Tibial artery (tissue), 4 donors: ENCODE measurements around the gene CENPC.

Source experiments
- DNase-seq, 2 donors: peaks; one replicate each; pipeline ENCODE4 v3.0.0-alpha.2; 2019
- H3K27ac ChIP-seq, 2 donors: fragments of 200-600 bp; sonication (generic) in 1 of 2; 1 replicate in 1 of 2; 2 replicates in 1 of 2; pipeline ENCODE4 v1.5.1; 2018 to 2019; ENCODE audit warnings: mild to moderate bottlenecking in 1 of 2
- H3K27me3 ChIP-seq, 2 donors: fragments of 200-600 bp; sonication (generic) in 1 of 2; one replicate each; pipeline versions ENCODE4 v1.5.1 to v1.6.0; 2016 to 2019
- H3K36me3 ChIP-seq, 3 donors: fragments of 200-600 bp; sonication (generic) in 2 of 3; one replicate each; pipeline ENCODE4 v1.5.1; 2016 to 2019; ENCODE audit warnings: mild to moderate bottlenecking in 2 of 3
- H3K4me1 ChIP-seq, 4 donors: fragments of 200-600 bp; sonication (generic) in 2 of 4; 1 replicate in 3 of 4; 2 replicates in 1 of 4; pipeline ENCODE4 v1.5.1; 2016 to 2019
- H3K4me3 ChIP-seq, 2 donors: fragments of 200-600 bp; sonication (generic) in 1 of 2; 1 replicate in 1 of 2; 2 replicates in 1 of 2; pipeline ENCODE4 v1.5.1; 2018 to 2019; ENCODE audit warnings: mild to moderate bottlenecking in 2 of 2
- H3K9me3 ChIP-seq, 3 donors: fragments of 200-600 bp; sonication (generic) in 1 of 3; one replicate each; pipeline ENCODE4 v1.5.1; 2016 to 2019
- intact Hi-C: fragments of 100-400 bp; cut with DNase I; formaldehyde crosslinking; loops from one replicate; pipeline ENCODE4 v1.15.0; 2023; ENCODE audit warnings: low total_unique reads
- TF ChIP-seq, protein P1 (sequence below), 2 experiments: fragments of 200-600 bp in 1 of 2; fragments of 450-650 bp in 1 of 2; IDR thresholded peaks; one replicate each; pipeline ENCODE4 v1.5.1; 2017 to 2019; ENCODE audit warnings: antibody characterized with exemption in 2 of 2, mild to moderate bottlenecking in 1 of 2, moderate library complexity in 1 of 2

CENPC gene

DNA sequence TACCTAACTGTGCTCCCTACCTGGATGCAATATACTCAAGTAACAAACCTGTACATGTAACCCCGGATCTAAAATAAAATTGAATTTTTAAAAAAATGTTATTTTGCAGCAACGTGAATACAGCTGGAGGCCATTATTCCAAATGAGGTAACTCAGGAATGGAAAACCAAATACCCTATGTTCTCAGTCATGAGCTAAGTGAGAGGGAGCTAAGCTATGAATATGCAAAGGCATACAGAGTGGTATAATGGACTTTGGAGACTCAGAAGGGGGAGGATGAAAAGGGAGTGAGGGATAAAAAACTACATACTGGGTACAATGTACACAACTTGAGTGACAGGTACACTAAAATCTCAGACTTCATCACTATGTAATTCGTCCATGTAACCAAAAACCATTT, 78.6 kb downstream of the CENPC start:
- intact Hi-C loops = no loop called here
- DNase-seq = no peak
- TF ChIP-seq, protein P1, sequence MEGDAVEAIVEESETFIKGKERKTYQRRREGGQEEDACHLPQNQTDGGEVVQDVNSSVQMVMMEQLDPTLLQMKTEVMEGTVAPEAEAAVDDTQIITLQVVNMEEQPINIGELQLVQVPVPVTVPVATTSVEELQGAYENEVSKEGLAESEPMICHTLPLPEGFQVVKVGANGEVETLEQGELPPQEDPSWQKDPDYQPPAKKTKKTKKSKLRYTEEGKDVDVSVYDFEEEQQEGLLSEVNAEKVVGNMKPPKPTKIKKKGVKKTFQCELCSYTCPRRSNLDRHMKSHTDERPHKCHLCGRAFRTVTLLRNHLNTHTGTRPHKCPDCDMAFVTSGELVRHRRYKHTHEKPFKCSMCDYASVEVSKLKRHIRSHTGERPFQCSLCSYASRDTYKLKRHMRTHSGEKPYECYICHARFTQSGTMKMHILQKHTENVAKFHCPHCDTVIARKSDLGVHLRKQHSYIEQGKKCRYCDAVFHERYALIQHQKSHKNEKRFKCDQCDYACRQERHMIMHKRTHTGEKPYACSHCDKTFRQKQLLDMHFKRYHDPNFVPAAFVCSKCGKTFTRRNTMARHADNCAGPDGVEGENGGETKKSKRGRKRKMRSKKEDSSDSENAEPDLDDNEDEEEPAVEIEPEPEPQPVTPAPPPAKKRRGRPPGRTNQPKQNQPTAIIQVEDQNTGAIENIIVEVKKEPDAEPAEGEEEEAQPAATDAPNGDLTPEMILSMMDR (IDR thresholded peaks at IDR 0.05) = no peak
- Histone ChIP-seq H3K36me3 (peaks cover 18 to 45% (median 24%) of the 10 kb centered on the region in 3 donors), H3K4me1 (peaks cover 0 to 11% (median 3%) of the 10 kb centered on the region in 4 donors), H3K27me3 (no peaks in the 10 kb centered on the region), H3K27ac (no peak overlapping the region), H3K4me3 (no peak overlapping the region), H3K9me3 (no peaks in the 10 kb centered on the region)

DNA sequence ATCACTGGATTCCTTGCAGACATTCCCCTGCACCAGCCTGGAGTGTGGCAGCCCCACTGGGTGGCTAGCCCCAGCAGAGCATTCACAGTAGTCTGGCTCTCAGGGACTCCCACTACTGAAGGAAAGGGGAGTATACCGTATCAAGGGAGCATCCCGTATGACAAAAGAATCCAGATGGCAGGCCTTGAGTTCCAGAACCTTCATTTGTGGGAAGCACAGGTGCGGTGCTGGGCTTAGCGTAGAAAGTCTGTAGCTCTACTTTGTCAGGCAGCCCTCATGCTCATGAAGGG, 79.6 kb downstream of the CENPC start:
- H3K4me1 ChIP-seq = peaks cover 0 to 11% (median 3%) of the 10 kb centered on the region in 4 donors
- H3K36me3 ChIP-seq = peaks cover 8 to 35% (median 13%) of the 10 kb centered on the region in 3 donors
- no peak for DNase-seq
- H3K27ac ChIP-seq = peak overlapping the region in 1 of 2 donors; percentile 27
- H3K27me3 ChIP-seq = no peaks in the 10 kb centered on the region
- no peaks in the 10 kb centered on the region for H3K9me3 ChIP-seq
- no peak overlapping the region for H3K4me3 ChIP-seq
- intact Hi-C loops = no loop called here
- TF ChIP-seq, protein P1 (IDR thresholded peaks at IDR 0.05) = no peak

DNA sequence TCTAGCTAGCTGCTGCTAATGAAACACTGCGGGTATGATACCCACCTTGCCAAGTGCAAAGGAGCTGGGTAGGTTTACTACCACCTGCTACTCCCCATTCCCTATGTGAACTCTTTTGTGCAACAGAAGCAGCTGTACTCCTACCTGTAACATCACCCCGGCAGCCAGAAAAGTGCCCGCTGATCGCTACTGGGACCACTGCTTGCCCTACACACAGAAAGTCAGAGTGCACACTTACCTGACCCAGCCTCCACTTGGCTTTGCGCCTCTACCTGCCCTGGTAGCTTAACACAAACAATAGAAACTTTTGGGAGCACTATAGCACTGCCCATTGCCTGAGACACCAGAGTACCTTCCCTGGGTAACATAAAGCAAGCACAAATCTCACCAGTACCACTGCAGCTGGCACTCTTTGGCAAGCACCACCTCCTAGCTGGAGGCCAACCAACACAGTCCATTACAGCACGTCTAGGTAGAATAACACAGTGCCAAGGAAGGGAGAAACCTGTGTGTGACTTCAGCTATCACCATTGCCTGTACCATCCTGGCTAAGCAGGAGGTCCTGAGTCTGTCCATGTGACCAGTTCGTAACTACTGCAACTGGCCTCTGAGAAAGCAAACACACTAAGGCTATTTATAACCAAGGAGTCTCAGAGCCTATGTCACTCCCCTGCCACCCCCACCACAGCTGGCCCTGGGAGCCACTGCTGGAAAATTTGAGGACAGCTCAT, 80.1 kb downstream of the CENPC start:
- no peak for DNase-seq

DNA sequence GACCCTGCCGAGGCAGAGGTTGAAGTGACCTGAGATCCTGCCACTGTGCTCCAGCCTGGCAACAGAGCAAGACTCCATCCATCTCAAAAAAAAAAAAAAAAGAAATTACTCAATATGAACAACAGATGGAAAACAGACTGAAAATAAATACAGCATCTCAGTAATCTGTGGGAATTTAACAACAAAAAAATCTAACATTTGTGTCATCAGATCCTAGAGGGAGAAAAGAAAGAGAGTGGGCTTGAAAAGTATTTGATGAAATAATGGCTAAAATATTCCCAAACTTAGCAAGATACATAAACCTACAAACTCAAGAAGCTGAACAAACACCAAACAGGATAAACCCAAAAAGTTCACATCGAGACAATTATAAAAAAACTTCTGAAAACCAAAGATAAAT, 84.7 kb downstream of the CENPC start:
- no peak for DNase-seq
- Histone ChIP-seq H3K4me1 (peaks cover 0 to 9% (median 3%) of the 10 kb centered on the region in 4 donors), H3K4me3 (no peak overlapping the region), H3K36me3 (peaks cover 0 to 11% (median 4%) of the 10 kb centered on the region in 3 donors), H3K27ac (no peak overlapping the region), H3K27me3 (no peaks in the 10 kb centered on the region), H3K9me3 (no peaks in the 10 kb centered on the region)
- intact Hi-C loops = no loop called here
- TF ChIP-seq, protein P1 (IDR thresholded peaks at IDR 0.05) = no peak

More for the DNA sequence above, 80.1 kb downstream of the CENPC start:
- Histone ChIP-seq H3K9me3 (no peaks in the 10 kb centered on the region), H3K4me1 (peaks cover 0 to 11% (median 3%) of the 10 kb centered on the region in 4 donors), H3K4me3 (no peak overlapping the region), H3K36me3 (peaks cover 6 to 31% (median 8%) of the 10 kb centered on the region in 3 donors), H3K27ac (peak overlapping the region; percentile 15 to 27), H3K27me3 (no peaks in the 10 kb centered on the region)
- TF ChIP-seq, protein P1 (IDR thresholded peaks at IDR 0.05) = no peak
- intact Hi-C loops = no loop called here

DNA sequence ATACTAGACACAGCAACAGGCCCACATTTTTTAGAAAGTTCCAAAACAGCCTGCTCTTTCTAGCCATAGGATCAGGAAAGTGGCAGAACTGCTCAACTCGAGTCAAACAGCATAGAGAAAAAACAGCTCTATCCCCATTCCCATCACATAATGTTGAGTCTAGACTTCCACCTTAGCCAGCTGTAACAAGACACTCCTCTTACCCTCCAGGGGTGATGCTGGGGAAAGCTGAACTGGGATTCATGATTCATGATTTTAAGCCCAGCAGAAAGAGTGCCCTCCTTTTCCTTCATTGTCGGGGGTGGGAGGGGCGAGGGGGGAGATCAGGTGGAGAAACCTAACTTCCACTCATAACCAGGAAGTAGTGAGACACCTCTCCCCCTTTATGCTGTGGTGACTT, 86.1 kb downstream of the CENPC start:
- peaks cover 4 to 11% (median 5%) of the 10 kb centered on the region in 3 donors for H3K36me3 ChIP-seq
- no peak overlapping the region for H3K27ac ChIP-seq

More for the DNA sequence above, 86.1 kb downstream of the CENPC start:
- intact Hi-C loops = no loop called here
- Histone ChIP-seq H3K4me3 (no peak overlapping the region), H3K9me3 (no peaks in the 10 kb centered on the region), H3K4me1 (no peaks in the 10 kb centered on the region), H3K27me3 (no peaks in the 10 kb centered on the region)
- TF ChIP-seq, protein P1 (IDR thresholded peaks at IDR 0.05) = no peak
- DNase-seq = no peak
